GM11168 (cell line): ENCODE measurements around the gene LRCH3.
"Not testable (repeated sequence)": the region's sequence is repeated elsewhere in the genome, so short reads cannot be mapped to it uniquely, and the experiment has no call there.

Source experiments
- in situ Hi-C: fragments of 300-500 bp; cut with MboI; formaldehyde crosslinking; loops from one replicate; pipeline ENCODE4 v1.12.0; 2022; ENCODE audit warnings: low sequenced_read_pairs; ENCODE audit not compliant: unreplicated experiment

LRCH3 gene

DNA sequence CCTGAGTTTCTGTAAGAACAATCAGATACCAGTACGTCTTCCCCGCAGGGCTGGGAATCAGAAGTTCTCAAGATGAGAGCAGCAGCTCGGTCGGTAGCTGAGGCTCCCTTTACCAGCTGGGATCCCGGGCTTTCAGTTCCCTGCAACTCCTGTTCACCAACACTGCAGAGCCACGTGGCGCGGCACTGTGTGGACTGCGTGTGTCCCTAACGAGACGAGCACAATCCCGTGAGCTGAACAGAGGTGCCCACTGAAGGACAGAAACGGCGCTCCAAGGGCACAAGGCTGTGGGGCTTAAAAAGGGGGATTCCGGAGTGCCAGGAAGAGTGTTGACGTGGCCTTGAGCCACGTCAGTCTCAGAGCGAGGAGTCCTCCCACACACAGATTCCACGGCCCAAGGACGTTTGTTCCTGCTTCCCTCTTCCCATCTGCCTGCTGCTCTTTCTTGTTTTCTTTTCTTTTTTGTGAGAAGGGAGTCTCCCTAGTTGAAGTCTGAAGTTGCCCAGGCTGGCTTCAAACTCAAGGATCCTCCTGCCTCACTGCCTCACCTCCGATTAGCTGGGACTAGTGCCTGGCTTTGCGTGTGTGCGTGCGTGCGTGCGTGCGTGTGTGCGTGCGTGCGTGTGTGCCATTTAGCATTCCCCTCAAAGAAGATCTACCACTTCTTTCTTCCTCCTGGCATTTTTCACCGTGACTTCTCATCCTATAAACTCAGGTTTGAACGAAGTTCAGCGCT, 121.9 kb downstream of the LRCH3 start:
- in situ Hi-C loops, result loop anchor here (5.0 kb wide), 1 partner anchor 34 kb away; no protein-coding TSS in a partner anchor

DNA sequence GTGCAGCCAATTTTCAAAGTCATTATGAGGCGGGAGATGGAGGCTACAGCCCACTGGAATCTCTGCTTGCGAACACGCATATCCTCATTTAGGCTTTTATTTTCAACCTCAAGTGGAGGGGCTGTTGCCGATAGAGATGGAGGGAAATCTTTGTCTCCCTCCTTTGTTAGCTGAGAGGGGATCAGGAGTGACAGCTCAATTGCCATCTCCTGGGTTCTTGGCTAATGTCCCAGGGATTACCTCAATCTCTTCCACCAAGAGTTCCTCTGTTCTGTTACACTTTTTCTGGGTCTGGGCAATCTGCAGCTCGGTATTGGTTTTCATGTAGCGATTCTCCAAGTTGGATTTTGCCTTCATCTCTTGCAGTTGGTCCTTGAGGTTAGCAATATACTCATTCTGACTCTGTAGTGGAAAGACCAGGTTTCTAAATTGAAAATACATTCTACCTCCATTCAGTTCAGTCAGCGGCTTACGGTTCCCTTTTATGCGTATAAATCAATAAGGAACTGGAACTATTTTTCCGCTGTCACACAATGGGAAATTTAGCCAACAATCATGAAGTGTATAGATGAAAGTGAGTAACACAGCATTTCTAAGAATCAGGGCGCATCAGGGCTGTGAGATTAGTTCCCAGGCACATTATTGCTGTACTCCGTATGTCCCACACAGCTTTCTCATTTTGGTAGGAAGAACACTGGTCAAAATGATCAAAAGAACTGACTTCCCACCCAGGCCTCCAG, 122.8 kb downstream of the LRCH3 start:
- in situ Hi-C loops, result loop anchor here (5.0 kb wide), 1 partner anchor 33 kb away; no protein-coding TSS in a partner anchor

DNA sequence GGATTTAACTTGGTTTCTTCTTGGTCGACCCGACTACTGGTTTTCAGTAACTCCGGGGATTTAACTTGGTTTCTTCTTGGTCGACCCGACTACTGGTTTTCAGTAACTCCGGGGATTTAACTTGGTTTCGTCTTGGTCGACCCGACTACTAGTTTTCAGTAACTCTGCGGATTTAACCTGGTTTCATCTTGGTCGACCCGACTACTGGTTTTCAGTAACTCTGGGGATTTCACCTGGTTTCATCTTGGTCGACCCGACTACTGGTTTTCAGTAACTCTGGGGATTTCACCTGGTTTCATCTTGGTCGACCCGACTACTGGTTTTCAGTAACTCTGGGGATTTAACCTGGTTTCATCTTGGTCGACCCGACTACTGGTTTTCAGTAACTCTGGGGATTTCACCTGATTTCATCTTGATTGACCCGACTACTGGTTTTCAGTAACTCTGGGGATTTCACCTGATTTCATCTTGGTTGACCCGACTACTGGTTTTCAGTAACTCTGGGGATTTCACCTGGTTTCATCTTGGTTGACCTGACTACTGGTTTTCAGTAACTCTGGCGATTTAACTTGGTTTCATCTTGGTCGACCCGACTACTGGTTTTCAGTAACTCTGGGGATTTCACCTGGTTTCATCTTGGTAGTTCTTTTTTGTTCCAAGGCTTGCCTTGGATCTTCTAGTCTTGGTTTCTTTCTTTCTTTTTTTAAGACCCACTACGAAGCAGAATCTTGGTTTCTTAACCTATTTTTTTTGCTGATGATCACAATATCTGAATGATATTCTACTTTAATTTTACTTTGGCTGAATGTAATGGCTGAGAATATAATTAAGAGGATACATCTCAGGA, 130.6 kb downstream of the LRCH3 start:
- in situ Hi-C loops, result not testable (repeated sequence)

DNA sequence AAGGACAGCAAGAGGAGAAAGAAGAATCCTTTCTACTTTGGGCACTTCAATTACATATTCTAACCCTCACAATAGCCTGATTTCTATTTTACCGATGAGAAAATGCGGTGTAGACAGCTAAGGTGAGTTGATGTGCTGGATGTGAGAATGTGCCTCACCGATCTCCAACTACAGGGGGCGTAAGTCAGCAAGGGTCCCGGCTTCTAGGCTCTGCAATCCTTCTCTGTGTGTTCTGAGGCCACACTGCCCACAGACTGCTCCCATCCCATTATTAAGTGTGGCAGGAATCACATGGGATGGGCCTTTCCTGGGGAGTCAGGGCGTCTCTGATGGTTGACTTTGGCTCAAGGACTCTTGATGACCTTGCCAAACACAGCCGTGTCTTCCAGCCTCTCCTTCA, 135.4 kb downstream of the LRCH3 start:
- in situ Hi-C loops, result no loop called here

DNA sequence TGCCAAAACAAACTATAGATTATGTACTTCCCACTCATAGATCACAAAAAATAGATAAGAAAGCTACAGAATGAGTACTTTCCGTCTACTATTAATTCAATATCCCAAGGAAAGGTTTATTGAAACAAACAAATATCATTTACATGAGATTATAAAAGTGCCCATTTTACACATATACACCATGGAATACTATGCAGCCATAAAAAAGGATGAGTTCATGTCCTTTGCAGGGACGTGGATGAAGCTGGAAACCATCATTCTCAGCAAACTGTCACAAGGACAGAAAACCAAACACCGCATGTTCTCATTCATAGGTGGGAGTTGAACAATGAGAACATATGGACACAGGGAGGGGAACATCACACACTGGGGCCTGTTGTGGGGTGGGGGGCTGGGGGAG, 136.5 kb downstream of the LRCH3 start:
- in situ Hi-C loops, result not testable (repeated sequence)

DNA sequence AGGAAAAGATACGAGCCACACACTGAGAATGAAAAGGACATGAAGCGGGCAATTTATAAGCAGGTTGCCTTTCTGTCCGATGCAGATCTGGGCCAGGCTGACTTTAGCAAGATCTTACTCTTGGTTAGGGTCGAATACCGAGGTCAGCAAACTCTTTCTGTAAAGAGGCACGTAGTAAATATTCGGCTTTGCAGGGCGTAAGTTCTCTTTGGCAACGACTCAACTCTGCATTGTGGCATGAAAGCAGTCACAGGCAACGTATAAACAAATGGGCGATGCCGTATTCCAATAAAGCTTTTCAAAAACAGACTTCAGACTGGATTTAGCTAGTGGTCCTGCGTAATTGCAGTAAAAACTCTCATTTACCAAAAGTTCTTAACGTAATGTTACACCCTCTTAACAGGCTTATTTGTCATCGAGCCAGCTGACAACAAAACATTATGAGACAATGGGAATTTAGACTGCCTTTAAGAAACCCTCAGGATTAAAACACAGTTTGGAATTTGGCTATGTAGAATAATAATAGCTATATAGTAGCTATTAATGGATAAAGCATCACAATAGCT, 145.8 kb downstream of the LRCH3 start:
- in situ Hi-C loops, result no loop called here
